ENCODE measurements around the gene UBE2V1.

DNA sequence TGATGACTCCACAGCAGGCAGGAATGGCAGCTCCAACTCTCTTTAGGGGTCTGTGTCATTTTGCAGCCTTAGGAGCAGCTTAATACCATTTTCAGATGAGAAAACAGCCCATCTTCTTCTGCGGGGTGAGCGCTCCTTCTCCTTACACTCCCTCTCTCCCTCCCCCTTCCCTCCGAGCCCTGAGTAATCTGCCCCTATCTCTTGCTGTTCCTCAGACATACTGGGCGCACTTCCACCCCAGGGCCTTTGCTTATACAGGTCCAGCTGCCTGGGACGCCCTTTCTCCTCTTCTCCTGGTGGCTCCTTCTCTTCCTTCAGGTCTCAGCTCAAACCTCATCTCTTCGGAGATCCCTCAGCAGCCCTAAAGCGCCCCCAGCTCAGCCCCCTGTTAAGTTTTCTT is 75.4 kb downstream of the UBE2V1 start:
- TF ChIP-seq, protein P1, sequence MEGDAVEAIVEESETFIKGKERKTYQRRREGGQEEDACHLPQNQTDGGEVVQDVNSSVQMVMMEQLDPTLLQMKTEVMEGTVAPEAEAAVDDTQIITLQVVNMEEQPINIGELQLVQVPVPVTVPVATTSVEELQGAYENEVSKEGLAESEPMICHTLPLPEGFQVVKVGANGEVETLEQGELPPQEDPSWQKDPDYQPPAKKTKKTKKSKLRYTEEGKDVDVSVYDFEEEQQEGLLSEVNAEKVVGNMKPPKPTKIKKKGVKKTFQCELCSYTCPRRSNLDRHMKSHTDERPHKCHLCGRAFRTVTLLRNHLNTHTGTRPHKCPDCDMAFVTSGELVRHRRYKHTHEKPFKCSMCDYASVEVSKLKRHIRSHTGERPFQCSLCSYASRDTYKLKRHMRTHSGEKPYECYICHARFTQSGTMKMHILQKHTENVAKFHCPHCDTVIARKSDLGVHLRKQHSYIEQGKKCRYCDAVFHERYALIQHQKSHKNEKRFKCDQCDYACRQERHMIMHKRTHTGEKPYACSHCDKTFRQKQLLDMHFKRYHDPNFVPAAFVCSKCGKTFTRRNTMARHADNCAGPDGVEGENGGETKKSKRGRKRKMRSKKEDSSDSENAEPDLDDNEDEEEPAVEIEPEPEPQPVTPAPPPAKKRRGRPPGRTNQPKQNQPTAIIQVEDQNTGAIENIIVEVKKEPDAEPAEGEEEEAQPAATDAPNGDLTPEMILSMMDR (IDR thresholded peaks at IDR 0.05; ENCODE audit: extremely low read depth in 1 of 2, insufficient read depth in 1 of 2, low read depth in 1 of 2, low read length in 2 of 2), result no peak
- no peak for TF ChIP-seq POLR2A (IDR thresholded peaks at IDR 0.05; ENCODE audit: low read depth, low read length)

All from endothelial cell of umbilical vein (primary cell).